ENCODE measurements around the gene C11orf58.

Gene C11orf58

DNA sequence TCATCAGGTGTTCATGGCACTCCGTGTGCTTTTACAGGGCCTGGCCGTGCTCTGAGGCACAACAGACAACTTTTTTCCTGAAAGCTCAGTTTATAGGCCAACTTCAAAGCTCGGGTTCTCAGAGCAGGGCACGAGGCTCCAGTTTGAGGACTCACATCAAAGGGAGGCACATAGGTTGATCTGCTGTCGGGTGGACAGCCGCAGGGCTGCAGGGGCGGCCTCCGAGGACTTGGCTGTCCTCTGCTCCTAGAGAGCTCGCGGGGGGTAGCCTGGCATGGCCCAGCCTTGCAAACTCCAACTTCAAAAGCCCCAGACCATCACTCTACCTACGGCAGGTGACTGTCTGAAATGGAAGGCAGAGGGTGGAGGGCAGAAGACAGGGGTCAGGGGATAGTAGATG is 31.6 kb downstream of the C11orf58 start:
- DNase-seq, result no peak

GRCh38 chr11:16771350-16772140 is 33.1 kb downstream of the C11orf58 start:
- DNase-seq, result no peak

DNA sequence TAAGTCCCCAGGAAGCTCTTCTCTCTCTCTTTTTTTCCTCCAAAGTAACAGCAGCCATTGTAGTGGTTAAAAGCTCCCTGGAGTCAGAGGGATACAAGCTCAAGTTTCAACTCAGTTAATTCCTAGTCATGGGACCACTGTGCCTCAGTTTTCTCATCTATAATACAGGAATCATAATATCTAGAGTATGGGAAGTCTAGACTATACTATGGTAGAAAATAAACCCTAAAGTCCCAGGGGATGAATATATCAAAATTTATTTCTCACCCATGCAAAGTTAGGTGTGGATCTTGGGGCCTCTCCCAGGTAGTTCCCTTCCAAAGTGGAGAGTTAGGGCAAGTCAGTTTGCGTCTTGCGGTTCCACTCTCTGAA is 33.7 kb downstream of the C11orf58 start:
- DNase-seq, result no peak

GRCh38 chr11:16773981-16774935 is 35.8 kb downstream of the C11orf58 start:
- no peak for DNase-seq

GRCh38 chr11:16774936-16775613 is 36.6 kb downstream of the C11orf58 start:
- DNase-seq, result no peak

GRCh38 chr11:16775614-16776283 is 37.3 kb downstream of the C11orf58 start:
- no peak for DNase-seq

DNA sequence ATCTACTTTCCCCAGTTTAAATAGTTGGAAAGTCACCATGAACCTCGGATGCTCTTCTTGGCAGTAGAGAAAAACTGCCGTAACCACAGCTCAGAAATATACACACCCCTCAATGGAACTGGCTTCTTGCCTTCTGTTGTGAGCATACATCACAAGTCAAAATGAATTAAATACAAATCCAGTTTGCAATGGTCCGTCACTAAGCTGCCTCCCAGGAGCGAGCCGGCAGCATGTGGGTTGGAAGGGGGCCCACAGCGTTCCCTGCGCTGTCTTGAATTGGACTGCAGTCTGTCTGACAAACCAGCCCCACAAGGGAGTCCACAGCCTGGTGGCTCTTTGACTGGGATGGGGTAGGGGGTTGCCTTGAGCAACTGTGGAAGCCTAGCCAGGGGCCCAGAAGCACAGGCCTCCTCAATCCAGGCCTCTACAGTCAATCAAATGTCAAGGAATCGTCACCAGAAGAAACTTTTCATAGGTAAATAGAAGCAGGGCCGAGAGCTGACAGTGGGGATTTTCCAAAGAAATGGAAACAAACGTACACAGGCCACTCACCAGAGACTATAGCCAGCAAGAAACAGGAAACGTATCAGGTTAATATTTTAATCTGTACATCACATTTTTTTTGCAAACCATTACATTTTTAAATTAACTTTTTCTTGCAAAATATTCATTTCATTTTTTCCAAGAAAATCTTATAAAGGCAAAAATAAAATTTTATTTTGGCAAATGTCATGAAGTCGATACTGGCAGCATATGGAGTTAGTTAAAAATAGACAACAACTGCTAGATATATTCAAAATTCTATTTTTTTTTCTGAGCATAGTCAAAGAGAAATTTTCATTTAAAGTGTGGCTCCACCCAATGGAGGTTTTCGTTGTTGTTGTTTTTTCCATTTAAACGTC is 38.5 kb downstream of the C11orf58 start:
- no peak for DNase-seq

DNA sequence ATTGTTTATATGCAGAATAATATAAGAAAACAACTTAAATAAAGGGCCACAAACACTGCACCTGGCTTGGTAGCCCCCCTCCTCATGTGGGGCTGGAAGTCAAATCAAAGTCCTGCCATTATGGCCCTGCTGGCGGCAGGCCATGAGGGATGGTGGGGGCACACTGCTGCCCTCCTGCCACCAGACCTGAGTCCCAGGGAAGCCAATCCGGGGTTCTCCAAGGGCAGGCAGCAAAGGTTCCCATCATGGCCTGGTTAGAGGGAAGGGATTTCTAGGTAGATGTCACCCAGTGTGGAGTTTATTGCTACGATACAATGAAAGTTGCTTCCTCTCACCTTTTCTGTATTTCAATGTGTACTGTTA is 39.1 kb downstream of the C11orf58 start:
- no peak for DNase-seq

- DNase-seq, result no peak
These were observed 39.8 kb downstream of the C11orf58 start for GRCh38 chr11:16778286-16778685.

DNA sequence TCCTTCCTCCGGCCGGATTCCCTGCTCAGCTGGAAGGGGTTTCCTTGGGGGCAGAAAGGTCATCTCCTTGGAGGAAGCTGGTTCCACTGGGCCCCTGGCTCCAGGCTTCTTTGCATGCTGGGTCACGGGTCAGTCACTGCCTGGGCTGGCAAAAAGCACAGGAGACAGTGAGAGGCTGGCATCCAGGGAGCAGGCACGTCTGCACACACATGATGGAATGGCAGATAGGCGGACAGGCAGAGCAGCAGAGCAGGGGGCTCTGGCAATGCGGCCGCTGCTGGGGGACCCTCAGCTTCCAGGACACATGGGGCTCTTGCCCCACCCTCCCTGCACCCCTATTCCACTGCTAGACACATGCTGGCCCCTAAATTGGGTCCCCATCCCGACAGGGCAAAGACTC is 40.4 kb downstream of the C11orf58 start:
- DNase-seq, result no peak

GRCh38 chr11:16779436-16779835 is 41.0 kb downstream of the C11orf58 start:
- DNase-seq, result no peak

- no peak for DNase-seq
These were observed 41.7 kb downstream of the C11orf58 start for GRCh38 chr11:16780146-16780545.

- DNase-seq, result no peak
These were observed 42.5 kb downstream of the C11orf58 start for GRCh38 chr11:16780698-16781550.

DNA sequence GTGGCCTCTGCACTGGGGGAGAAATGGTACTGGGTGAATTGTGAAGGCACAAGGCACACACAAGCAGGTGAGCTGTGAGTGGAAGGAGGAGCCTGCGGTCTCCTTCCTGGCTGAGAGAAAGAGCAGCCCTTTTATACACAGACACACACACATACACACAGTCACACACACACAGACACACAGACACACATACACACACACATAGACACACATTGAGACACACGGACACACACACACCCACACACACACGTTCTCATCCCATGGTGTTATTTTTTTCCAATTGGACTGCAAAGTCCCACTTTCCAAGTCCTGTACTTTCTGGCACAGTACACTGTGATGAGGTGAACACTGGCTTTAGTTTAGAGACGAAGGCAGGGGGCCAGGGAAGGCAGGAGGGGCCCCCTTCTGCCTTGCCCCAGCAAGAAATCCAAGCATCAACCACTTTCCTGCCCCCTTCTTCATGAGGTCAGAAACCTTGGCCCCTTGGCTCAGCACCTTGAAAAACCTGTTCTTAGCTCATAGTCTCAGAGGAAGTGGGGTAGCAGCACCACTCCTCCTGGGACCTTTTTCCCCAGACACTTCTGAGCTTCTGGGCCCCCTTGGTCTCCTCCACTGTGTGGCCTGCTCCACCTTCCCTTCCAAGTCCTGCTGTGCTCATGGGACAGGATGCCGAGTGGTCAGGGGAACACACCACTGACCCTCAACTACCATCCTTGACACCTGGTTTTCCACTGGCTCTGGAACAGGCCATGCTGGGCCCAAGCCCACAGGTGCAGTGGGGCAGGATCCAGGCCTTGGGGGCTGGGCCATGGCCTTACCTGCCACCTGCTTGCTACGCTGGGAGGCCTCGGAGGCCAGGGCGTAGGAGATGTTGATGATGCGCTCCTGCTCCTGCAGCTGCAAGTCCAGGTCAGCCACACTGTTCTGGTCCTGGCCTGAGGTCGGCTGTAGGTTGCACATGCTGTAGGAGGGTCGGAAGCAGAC is 43.8 kb downstream of the C11orf58 start:
- no peak for DNase-seq

GRCh38 chr11:16783321-16783801 is 44.9 kb downstream of the C11orf58 start:
- no peak for DNase-seq

GRCh38 chr11:16784097-16784496 is 45.6 kb downstream of the C11orf58 start:
- DNase-seq, result no peak

DNA sequence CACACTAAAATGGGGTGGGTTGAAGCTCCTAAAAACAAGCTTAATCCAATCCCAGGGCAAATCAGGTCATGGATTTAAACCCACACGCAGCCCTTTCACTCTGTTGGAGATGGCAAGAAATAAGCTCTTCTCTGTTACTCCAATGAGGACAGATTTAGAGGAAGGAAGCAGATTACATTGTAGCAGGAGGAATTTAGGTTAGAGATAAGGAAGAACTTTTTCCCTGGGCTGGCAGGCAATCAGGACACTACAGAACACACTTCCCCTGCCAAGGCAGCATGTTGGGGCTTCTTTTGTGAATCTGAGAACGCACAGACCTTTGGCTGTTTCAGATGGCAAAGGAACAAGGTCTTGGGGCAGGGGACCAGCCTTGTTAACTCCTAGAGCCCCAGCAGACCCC is 46.2 kb downstream of the C11orf58 start:
- DNase-seq, result no peak

DNA sequence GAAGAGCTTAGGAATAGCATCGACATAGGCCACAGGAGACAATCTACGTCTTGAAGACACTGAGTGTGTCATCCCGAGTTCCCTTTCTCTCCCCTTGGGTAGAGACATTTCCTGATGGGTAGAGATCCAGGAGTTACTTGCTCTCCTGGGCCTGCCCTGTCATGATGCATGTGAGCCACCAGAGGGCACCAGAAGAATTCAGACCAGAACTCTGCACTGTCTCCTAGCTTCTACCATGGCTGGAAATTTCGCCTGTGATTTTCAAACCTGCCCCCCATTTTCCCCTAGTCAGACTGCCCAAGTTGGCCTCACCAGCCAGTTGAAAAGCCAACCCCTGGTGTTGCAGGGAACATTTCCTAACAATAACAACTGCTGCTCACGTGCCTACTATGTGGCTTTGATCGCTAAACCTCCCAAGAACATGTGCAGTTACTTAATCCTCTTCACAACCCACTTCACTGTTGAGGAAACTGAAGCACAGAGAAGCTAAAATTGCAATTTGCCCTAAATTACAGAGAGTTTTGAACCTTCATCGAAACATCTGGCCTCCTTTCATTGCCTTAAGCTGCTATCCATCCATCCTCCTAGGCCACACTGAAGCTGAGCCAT is 47.2 kb downstream of the C11orf58 start:
- peak; percentile 35 for DNase-seq

- DNase-seq, result no peak
These were observed 47.7 kb downstream of the C11orf58 start for GRCh38 chr11:16786131-16786530.
